Calu3 (cell line): ENCODE measurements around the gene HSD3B2. TPM values are rescaled to one million over a fixed set of nuclear protein-coding genes. Genes with fewer than 3 reads are reported as not detected.

Experiments used
- BruUV-seq: library from RNA; stranded (reverse); fragments of 400-500 nt; replicated peaks from 2 replicates; lab custom pipeline; 2021; lab: Mats Ljungman, UMichigan
- CTCF ChIA-PET: fragments of 300-600 bp; sonication (Branson Sonifier 250); formaldehyde crosslinking; loops from one replicate; lab custom pipeline; 2022; ENCODE audit warnings: antibody characterized with exemption; lab: Charles Lee
- DNase-seq: peaks from one replicate; pipeline ENCODE4 v3.0.0; 2022
- H3K27ac Mint-ChIP-seq: one replicate; pipeline ENCODE4 v1.8.0; 2022; ENCODE audit warnings: mixed read lengths; ENCODE audit not compliant: unreplicated experiment
- H3K27me3 Mint-ChIP-seq: one replicate; pipeline ENCODE4 v1.8.0; 2022; ENCODE audit warnings: mixed read lengths; ENCODE audit not compliant: unreplicated experiment
- H3K36me3 Mint-ChIP-seq: one replicate; pipeline ENCODE4 v1.8.0; 2022; ENCODE audit warnings: mild to moderate bottlenecking, moderate library complexity, mixed read lengths; ENCODE audit not compliant: insufficient read depth, unreplicated experiment
- H3K4me1 Mint-ChIP-seq: one replicate; pipeline ENCODE4 v1.8.0; 2022; ENCODE audit warnings: mild to moderate bottlenecking, low read depth, mixed read lengths; ENCODE audit not compliant: unreplicated experiment
- H3K4me3 Mint-ChIP-seq: one replicate; pipeline ENCODE4 v1.8.0; 2022; ENCODE audit warnings: mild to moderate bottlenecking, low read depth, moderate library complexity, mixed read lengths; ENCODE audit not compliant: unreplicated experiment
- H3K9me3 Mint-ChIP-seq: one replicate; pipeline ENCODE4 v1.8.0; 2022; ENCODE audit warnings: low read depth, mixed read lengths; ENCODE audit not compliant: unreplicated experiment
- intact Hi-C: fragments of 100-400 bp; cut with micrococcal nuclease; formaldehyde crosslinking; loops from one replicate; pipeline ENCODE4 v1.10.0; 2022; ENCODE audit not compliant: unreplicated experiment
- total RNA-seq: library from RNA; stranded (reverse); gene quantifications from 2 replicates; pipeline ENCODE4 v1.2.3, GENCODE V29; 2022
- TF ChIP-seq, protein P1 (sequence below): fragments of 200-600 bp; IDR thresholded peaks from one replicate; pipeline ENCODE4 v1.8.0; 2022; ENCODE audit warnings: antibody characterized with exemption; ENCODE audit not compliant: unreplicated experiment

The HSD3B2 gene
- total RNA-seq, 1 experiment from 2014 or later, result not detected

GRCh38 chr1:119380304-119380703 lies 34.6 kb upstream of the HSD3B2 start:
- no peaks in the 10 kb centered on the region for H3K36me3 Mint-ChIP-seq
- CTCF ChIA-PET, result no interaction called here
- H3K4me1 Mint-ChIP-seq, result no peaks in the 10 kb centered on the region
- no peaks in the 10 kb centered on the region for H3K9me3 Mint-ChIP-seq
- no peak overlapping the region for H3K4me3 Mint-ChIP-seq
- TF ChIP-seq, protein P1, sequence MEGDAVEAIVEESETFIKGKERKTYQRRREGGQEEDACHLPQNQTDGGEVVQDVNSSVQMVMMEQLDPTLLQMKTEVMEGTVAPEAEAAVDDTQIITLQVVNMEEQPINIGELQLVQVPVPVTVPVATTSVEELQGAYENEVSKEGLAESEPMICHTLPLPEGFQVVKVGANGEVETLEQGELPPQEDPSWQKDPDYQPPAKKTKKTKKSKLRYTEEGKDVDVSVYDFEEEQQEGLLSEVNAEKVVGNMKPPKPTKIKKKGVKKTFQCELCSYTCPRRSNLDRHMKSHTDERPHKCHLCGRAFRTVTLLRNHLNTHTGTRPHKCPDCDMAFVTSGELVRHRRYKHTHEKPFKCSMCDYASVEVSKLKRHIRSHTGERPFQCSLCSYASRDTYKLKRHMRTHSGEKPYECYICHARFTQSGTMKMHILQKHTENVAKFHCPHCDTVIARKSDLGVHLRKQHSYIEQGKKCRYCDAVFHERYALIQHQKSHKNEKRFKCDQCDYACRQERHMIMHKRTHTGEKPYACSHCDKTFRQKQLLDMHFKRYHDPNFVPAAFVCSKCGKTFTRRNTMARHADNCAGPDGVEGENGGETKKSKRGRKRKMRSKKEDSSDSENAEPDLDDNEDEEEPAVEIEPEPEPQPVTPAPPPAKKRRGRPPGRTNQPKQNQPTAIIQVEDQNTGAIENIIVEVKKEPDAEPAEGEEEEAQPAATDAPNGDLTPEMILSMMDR, result no peak
- DNase-seq, result no peak
- BruUV-seq, result no TSS peak
- intact Hi-C loops, result no loop called here
- no peaks in the 10 kb centered on the region for H3K27me3 Mint-ChIP-seq
- H3K27ac Mint-ChIP-seq, result no peak overlapping the region

GRCh38 chr1:119380983-119381662 lies 33.8 kb upstream of the HSD3B2 start:
- BruUV-seq, result no TSS peak
- H3K4me3 Mint-ChIP-seq, result no peak overlapping the region
- H3K27ac Mint-ChIP-seq, result no peak overlapping the region
- intact Hi-C loops, result no loop called here
- no peaks in the 10 kb centered on the region for H3K4me1 Mint-ChIP-seq
- DNase-seq, result no peak
- no peaks in the 10 kb centered on the region for H3K27me3 Mint-ChIP-seq
- H3K9me3 Mint-ChIP-seq, result no peaks in the 10 kb centered on the region
- no peaks in the 10 kb centered on the region for H3K36me3 Mint-ChIP-seq
- CTCF ChIA-PET, result no interaction called here
- TF ChIP-seq, protein P1, result no peak

GRCh38 chr1:119384591-119384990 lies 30.4 kb upstream of the HSD3B2 start:
- Mint-ChIP-seq H3K4me1 (no peaks in the 10 kb centered on the region), H3K9me3 (no peaks in the 10 kb centered on the region), H3K36me3 (no peaks in the 10 kb centered on the region), H3K4me3 (no peak overlapping the region), H3K27me3 (no peaks in the 10 kb centered on the region), H3K27ac (no peak overlapping the region)
- intact Hi-C loops, result no loop called here
- TF ChIP-seq, protein P1, result no peak
- no TSS peak for BruUV-seq
- CTCF ChIA-PET, result no interaction called here
- no peak for DNase-seq

DNA sequence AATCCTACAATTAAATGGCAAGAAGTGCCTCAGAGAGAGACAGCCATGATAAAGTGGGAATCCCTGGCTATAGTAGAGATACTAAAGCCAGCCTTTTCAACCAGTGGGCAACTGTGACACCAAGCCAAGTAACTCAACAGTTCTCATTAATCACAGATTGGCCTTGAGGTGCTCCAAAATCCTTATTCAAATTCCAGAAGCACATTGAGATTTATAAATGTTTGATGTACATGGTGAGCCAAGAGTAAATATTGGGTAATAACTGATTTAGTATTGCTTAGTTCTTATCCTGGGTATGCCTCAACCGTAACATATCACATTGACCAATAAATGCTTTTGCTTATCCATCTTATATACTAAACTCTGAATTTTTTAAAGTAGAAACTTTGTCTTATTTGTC lies 29.3 kb upstream of the HSD3B2 start:
- intact Hi-C loops, result no loop called here
- Mint-ChIP-seq H3K36me3 (no peaks in the 10 kb centered on the region), H3K27ac (no peak overlapping the region), H3K9me3 (no peaks in the 10 kb centered on the region), H3K27me3 (no peaks in the 10 kb centered on the region), H3K4me3 (no peak overlapping the region), H3K4me1 (no peaks in the 10 kb centered on the region)
- no TSS peak for BruUV-seq
- no peak for DNase-seq
- TF ChIP-seq, protein P1, result no peak
- CTCF ChIA-PET, result no interaction called here
